HG03520 (cell line): ENCODE results near the gene PIEZO2.
A peak's percentile ranks its signal among the peaks of the same experiment; 100 is the strongest.
"Not testable (repeated sequence)": the region's sequence is repeated elsewhere in the genome, so short reads cannot be mapped to it uniquely, and the experiment has no call there.

Source experiments
- ATAC-seq: cut with Tn5 transposase; IDR thresholded peaks from one replicate; pipeline ENCODE4 v1.9.1; 2021; ENCODE audit warnings: mild to moderate bottlenecking, moderate library complexity; ENCODE audit not compliant: unreplicated experiment

Gene PIEZO2

DNA sequence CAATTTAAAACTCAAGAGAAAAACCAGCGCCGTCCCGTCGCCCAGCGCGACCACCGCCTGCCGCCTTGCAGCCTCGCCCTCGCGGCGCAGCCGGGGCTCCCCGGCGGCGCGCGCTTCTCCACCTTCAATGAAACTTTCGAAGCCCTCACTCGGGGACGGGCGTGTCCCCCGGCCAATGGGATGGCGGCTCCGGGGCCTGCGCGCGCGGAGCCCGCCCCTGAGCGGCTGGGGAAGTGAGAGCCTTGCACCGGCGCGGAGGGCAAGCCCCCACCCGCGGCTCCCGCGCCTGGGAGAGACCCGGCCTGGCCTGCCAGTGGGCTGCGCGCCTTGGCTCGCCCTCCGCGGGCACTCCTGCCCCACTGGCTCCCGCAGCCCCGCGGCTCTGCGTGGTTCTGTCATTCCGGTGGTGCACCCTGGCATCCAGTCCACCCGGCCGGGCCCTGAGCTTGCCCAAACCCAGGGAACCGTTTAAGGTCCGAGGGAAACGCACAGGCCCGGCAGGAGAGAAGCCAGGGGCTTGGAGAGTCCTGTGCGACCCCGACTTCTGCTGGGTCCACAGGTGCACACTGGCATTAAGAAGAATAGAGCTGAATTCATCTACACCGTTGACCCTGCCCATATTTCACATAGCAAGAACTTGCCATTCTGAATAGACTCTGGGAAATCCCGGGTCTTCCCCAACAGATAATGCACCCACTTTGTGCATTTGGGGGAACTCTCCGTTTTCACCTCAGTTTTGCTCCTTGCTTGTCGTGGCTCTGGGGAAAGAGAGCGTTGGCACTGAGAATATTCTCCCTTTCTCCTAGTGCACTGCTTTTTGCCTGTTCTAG, at the start of gene PIEZO2:
Gene PIEZO2 (minus strand): TSS at position 129 of the 830 bp plus-strand sequence. CDS start 981 bp downstream, outside the sequence.
- peak; percentile 56 for ATAC-seq

DNA sequence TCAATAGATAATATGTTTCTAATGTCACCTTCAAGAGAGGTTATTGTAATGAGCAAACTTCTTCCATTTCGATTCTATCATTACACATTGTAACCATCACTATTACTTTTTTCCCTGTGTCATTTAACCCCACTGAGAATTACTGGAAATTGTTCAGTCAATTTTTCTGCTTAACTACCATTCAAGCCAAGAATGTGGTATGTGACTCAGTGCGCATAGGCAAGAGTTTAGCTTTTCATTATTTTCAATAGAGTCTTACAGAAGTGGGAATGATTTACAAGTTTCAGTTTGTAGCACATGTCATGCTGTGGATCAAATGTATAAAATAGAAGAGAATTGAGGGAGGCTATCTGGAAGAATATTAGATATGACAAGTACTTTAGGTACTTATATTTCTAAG, 34.3 kb upstream of the PIEZO2 start:
- no peak for ATAC-seq

DNA sequence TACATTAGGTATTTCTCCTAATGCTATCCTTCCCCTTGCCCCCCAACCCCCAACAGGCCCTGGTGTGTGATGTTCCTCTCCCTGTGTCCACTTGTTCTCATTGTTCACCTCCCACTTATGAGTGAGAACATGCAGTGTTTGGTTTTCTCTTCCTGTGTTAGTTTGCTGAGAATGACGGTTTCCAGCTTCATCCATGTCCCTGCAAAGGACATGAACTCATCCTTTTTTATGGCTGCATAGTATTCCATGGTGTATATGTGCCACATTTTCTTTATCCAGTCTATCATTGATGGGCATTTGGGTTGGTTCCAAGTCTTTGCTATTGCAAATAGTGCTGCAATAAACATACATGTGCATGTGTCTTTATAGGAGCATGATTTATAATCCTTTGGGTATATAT, 32.3 kb upstream of the PIEZO2 start:
- ATAC-seq, result not testable (repeated sequence)

DNA sequence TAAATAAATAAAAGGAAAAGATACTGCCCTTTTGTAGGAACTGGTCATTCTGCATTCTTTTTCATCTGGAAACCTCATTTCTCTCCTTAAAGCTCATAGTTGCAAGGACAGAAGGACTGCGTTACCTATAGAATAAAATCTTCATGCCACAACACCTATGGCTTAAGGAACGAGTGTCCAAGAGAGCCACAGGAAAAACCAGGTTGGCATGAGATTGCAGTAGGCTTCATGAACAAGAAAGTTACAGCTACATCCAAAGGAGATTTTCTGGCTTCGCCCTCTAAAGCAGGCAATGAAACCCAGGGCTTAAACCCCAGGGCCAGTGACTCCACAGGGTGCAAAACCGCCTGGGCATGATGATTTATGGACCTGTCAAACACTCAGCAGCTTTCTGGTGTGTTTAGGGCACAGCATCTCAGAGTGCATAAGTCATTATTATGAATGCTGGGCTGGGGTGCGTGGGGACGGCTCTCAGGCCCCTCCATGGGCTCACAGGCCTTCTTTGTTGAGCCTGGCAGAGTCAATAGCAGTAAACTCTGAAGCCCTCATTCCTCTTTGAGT, 30.7 kb upstream of the PIEZO2 start:
- no peak for ATAC-seq

DNA sequence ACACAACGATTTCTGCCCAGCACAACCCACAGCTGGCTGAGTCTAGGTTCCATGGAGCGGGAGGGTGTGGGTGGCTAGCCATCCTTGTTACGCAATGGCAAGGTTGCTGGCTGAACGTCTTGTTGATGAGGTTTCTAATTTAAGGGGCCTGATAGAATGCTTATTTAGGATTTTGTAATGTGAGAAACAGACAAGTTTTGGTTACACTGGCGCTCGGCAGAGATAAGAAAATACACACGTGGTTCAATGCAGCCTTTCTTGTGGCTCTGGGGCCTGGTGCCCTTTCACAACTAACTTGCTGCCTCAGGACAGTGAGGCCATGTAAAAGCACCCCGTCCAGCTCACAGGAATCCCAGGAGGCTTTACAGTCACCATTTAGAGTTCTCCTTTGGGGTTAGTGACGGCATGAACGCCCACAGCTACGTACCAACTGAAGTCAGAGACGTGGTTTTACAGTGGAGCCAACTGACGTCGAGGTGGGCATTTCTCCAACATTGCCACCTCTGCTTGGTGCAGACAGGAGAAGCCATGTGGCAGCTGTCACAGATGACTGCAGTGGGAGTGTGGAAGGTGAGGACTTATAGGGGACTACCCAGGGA, 29.7 kb upstream of the PIEZO2 start:
- no peak for ATAC-seq

DNA sequence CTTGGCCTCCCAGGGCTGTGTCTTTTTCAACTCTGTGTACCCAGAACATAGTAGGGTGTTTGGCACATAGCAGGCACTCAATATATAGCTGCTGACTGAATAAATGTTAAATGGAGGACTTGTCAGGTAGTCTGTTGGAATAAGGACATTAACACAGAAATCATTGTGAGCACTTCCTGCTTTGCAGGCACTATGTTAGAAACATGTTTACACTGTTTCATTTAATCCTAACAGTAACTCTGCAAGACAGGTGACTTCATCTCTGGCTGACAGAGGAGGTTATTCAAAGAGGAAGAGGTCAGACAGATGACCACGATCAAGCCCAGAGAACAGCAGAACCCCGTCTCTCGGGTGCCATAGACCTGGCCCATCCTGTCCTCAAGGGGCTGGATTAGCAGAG, 28.0 kb upstream of the PIEZO2 start:
- ATAC-seq, result no peak

DNA sequence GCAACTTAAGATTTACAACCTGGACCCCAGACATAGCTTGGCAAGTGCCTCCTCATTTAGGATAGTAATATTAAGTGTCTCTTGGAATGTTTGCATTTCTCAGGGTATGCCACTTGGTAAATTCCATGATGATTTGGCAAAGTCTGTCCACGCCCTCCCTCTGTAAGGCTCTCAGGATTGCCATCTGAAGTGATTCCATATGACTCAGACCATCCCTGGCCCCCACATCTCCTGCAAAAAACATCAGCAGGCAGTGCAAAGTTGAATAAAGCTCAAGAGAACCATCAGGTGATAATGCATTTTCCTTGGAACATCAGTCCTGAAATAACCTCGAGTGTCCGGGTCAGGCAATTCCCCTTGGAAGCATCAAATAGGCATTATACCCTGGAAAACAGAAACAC, 27.1 kb upstream of the PIEZO2 start:
- no peak for ATAC-seq

DNA sequence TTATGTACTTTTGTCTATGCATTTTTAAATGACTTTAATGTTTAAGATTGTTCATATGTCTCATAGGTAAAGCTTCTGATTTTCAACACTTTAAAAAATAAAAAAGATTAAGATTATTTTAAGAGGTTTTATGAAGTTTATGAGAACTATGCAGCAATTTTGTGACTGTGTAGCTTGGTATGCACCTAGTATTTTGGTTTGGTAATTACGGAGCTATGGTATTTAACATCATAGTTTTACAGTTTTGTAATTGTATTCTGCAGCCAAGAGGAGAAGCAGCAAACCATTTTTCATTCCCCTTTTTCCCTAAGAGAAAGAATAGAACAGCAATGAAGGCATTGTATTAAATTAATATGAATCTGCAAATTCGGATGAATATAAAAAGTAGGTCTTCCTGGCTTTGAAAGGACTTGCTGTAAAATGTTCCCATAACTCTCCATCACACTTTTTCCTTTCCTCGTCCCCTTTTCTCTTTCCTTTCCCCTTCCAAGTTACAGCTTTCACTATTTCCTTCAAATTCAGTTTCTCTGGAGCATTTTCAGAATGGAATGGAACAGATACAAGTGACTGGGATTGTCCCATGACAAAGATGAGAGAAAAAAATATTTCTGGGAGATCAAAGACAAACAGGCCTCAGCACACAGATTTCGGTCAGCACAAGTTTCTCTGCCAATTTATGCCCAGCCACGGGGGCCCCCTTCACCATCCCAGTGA, 26.1 kb upstream of the PIEZO2 start:
- no peak for ATAC-seq

DNA sequence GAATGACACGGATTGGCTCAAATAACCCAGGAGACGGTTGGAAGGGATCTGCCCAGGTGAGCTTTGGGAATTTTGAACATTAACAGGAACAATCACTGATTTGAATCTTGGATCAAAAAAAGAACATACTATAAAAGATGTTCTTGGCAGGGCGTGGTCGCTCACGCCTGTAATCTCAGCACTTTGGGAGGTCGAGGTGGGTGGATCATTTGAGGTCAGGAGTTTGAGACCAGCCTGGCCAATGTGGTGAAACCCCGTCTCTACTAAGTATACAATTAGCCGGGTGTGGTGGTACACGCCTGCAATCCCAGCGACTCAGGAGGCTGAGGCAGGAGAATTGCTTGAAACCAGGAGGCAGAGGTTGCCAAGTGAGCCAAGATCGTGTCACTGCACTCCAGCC, 24.8 kb upstream of the PIEZO2 start:
- ATAC-seq, result not testable (repeated sequence)

DNA sequence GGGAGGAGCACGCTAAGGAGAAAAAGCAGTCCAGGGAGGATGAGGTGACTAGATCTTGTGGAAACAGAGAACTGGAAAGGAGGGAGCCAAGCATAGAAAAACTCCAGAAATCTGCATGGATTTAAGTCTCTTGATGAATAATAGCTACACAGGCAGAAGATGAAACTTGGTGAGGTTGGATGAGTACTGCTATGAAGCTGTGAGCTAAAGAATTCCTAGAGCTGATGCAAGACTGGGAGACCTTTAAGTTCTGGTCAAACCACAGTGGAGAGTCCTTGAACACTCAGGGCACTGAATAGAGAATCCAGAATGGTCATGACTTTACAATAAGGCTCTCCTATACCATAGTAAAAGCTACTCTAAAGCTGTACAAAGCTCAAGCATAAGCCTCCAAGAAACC, 18.4 kb upstream of the PIEZO2 start:
- ATAC-seq, result no peak

DNA sequence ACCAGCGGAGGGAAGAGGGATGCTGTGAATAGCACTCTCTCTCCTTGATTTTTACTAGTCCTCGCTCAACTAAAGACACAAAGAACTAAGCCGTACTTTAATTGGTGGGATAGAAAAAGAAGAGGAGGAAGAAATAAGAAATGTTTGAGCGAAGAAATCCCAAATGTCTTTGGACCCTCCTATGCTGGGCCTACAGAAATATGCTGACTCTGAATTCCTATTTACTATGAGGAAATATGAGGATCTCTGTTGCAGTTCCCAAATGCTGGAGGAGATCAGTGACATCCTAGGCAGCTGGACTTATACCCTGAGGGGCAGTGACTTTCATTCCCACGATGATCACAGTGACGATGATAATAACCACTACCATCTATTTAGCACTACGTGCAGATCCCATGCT, 16.6 kb upstream of the PIEZO2 start:
- no peak for ATAC-seq

DNA sequence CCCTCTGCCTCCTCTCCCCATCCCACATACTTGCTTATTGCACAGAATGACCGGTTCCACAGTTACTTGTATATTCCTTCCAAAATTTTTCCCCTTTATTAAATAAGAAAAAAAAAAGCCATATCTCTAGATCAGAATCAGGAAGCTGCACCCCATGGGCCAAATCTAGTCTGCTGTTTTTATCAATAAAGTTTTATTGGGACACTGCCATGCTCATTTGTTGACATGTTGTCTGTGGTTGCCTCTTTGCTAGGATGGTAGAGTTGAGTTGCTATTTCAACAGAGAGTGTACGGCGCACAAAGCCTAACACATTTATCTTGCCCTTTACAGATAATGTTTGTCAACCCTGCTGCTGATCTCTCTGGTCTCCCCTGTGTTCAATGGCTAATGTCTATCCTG, 15.8 kb upstream of the PIEZO2 start:
- ATAC-seq, result no peak

DNA sequence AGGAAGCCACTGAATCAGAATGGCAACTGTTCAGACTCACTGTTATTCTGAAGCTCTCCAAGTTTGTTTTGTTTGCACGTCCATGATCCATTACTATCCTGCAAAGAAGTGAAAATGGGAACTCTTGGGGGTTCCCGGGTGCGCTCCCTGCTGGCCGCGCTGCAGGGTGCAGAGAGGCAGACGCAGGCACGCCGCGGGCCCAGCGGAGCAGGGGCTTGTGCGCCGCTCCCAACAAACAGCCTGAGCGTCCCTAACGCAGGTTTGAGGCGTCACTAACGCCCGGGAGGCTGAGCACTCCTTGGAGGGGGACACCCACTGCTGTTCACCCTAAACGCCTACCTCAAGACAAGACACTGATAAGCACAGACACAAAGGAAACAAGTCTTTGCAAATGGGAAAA, 14.3 kb upstream of the PIEZO2 start:
- ATAC-seq, result no peak

DNA sequence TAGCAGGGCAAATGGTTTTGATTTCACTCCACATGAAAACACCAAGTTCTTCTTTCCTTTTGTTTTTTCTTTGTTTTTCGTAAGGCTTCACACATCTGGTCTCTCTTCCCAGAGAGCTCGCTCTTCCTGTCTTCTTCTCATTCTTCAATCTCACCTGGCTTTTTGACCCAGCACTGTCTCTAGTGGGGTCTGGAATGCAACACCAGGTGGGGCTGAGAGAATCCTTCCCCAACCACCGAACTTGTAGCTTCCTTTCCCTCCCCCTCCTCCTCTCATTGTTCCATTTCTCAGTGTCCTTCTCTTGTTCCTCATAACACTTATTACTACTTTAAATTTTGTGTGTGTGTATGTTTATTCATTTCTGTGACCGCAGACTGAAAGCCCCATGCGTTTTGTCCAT, 13.5 kb upstream of the PIEZO2 start:
- no peak for ATAC-seq

DNA sequence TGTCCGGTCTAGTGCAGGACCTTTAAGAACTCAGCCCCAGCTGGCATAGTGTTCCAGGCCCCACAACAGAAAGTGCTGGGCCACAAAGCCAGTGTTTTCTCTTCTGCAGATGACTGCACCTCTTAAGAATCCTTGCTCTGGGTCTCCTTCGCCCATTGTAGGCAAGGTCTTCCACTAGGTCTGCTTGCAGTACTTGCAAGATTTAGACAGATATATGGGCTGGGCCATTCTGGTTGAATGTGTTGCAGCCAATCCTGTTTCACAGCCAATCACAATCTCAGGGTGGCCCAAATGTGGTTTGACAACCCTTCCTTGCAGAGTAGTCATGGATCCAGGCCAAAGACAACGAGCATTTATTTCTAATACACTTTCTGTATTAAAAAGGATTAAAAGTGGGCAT, 13.1 kb upstream of the PIEZO2 start:
- ATAC-seq, result no peak

DNA sequence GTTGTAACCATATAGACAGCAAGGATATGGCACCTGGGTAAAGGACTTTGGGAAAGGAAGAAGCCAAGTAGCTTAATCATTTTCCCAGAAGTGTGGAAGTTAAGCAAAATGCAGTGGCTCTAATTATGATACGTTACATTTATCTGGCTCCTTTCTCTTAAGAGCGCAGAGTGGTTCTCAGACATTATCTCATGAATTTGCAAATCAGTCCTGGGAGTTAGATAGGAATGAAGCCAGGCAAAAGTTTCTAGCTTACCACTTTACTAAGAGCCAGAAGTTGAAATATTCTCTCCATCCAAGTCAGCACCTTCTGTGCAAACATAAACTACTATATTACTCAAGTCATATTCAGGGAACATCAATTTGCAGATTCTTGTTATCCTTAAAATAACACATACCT, 10.9 kb upstream of the PIEZO2 start:
- no peak for ATAC-seq

DNA sequence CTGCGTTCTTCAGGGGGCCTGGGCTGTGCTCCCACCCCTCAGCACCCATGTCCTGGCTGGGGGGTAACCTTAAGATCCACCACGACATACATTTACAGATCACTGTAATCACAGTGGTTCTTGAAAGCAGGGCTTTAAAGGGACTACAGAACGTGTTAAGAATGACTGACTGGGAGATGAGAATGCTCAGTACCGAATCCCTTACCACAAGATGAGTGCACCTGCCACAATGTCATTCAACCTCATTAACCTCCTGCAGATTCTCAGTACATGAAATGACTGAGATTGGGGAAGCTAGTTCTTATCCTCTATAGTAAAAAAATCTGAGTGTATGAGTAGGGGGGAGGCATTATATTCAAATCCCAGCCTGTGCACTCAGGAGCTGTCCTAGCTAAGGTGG, 10.5 kb upstream of the PIEZO2 start:
- ATAC-seq, result no peak

DNA sequence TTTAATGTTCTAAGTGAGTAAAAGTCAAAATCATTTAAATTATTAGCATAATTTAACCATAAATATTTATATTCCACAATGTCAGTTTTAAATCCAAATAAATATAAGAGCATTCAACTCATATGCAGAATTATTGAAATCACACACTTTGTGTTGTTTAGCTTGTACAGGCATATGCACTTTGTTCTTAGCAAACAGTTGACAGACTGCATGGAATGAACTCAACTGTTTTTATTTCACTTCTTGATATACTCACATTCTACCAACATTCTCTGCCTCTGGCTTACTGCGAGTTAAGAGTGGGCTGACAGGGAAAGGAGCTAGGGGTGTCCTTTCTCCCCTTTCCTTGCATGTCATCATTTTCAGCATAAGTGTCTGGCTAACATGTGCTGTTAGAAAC, 7.6 kb upstream of the PIEZO2 start:
- ATAC-seq, result no peak

DNA sequence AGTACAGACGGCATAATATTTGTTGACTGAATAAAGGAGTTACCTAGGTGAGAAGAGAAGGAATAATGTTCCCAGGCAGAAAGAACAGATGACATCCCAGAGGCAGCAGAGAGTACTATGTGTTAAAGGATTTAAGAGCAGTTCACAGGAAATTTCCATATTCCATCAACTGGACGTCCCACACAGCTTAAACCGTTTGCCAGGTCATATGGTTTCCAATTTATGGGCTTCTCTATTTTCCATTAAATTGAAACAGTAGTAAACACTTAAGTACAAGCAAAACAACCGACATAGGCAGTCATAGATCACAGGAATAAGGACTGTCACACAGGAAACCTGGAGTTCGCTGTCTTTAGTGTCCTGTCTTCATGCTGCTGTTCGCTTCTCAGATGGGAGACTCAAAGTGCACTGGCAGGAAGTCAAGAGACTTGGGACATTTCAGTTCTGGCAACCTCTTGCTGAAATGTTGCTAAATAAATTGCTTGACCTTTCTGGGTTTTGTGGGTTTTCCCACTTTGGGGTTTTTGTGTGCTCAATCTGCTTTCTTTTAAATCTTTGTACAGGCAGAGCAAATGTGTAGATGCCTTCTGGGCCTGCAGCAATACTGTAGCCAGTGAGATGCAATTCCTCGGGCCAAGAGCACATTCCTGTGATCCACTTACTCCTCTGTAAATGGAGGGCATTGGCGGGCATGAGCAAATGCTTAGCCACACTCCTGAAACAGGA, 5.8 kb upstream of the PIEZO2 start:
- ATAC-seq, result no peak

DNA sequence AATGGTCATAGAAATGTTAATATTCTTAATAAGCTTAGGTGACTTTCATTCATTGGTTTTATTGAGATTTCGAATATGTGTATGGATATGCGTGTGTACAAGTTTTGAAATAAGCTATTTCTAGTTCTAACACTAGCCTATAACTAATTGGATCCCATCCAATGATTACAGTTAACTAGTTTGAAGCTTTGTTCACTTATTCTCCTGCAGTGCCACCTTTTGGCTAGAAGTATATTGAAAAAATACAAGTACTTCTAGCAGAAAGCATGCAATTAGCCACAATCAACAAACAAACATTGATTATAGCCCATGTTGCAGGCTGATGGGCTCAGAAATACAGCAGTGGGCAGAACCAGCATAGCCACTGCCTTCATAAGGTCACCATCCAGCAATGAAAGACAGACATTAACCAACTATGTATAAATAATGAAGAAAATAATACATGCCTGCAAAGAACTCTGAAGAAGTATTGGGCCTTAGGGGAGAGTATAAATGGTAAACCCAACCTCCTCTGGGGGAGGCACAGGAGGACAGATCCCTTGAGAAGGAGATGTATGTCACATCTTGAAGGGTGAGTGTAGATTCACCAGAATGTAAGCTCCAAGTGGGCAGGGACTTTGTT, 5.1 kb upstream of the PIEZO2 start:
- ATAC-seq, result no peak

DNA sequence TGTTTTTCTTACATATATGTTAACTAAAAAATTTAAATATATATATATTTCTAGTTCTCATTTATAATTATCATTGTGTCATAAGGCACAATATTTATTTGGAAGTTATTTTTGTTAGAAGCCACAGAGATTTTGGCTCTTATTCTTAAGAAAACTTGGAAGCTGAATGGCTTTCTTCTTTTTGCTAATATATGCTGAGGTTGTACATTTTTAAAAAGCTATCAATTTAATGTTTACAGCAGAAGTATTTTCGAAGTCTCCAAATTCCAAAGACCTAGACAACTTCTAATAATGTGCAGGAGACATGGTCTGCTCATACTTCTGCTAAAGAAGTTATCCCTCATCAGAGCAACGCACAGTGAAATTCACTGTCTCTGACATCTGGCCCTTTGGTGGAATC, 3.7 kb upstream of the PIEZO2 start:
- ATAC-seq, result no peak
